PC-9 (cell line): ENCODE data around the gene S100A4. TPM values are rescaled to one million over a fixed set of nuclear protein-coding genes. Genes with fewer than 3 reads are reported as not detected.

Experiments
- BruUV-seq: library from RNA; stranded (reverse); fragments of 400-500 nt; replicated peaks from 2 replicates; lab custom pipeline; 2021; lab: Mats Ljungman, UMichigan
- CTCF ChIA-PET: fragments of 300-600 bp; sonication (Branson Sonifier 250); formaldehyde crosslinking; loops from one replicate; lab custom pipeline; 2022; ENCODE audit warnings: antibody characterized with exemption; lab: Charles Lee
- POLR2A ChIA-PET: fragments of 300-600 bp; sonication (Branson Sonifier 250); formaldehyde crosslinking; loops from one replicate; lab custom pipeline; 2022; ENCODE audit warnings: antibody characterized with exemption; ENCODE audit not compliant: unreplicated experiment; lab: Charles Lee
- DNase-seq, 2 experiments: peaks; one replicate each; pipeline versions ENCODE4 v3.0.0 to v3.0.0-alpha.2; 2015 to 2022; ENCODE audit warnings: mixed read lengths in 1 of 2
- H2AFZ ChIP-seq: fragments of 200-600 bp; sonication (generic); 2 replicates; pipeline ENCODE4 v1.8.1; 2017; ENCODE audit warnings: antibody characterized with exemption
- H3F3A ChIP-seq: fragments of 200-600 bp; sonication (generic); 2 replicates; pipeline ENCODE4 v1.8.1; 2017; ENCODE audit warnings: antibody characterized with exemption, mild to moderate bottlenecking, low read depth; ENCODE audit not compliant: insufficient read depth
- H3K27ac ChIP-seq: fragments of 200-600 bp; sonication (generic); 2 replicates; pipeline ENCODE4 v1.6.1; 2016; ENCODE audit warnings: mixed run types
- H3K27me3 ChIP-seq: fragments of 200-600 bp; sonication (generic); 2 replicates; pipeline ENCODE4 v1.6.1; 2016; ENCODE audit warnings: low read depth, mixed run types; ENCODE audit not compliant: insufficient read depth
- H3K36me3 ChIP-seq: fragments of 200-600 bp; sonication (generic); 2 replicates; pipeline ENCODE4 v1.6.1; 2016; ENCODE audit warnings: low read depth, mixed run types
- H3K4me1 ChIP-seq: fragments of 200-600 bp; sonication (generic); replicated peaks from 2 replicates; pipeline ENCODE4 v1.6.1; 2016; ENCODE audit warnings: mixed run types; ENCODE audit not compliant: insufficient read depth
- H3K4me2 ChIP-seq: fragments of 200-600 bp; sonication (generic); 2 replicates; pipeline ENCODE4 v1.6.1; 2017; ENCODE audit warnings: mixed run types
- H3K4me3 ChIP-seq: fragments of 200-600 bp; sonication (generic); 2 replicates; pipeline ENCODE4 v1.6.1; 2016; ENCODE audit warnings: mixed run types
- H3K79me2 ChIP-seq: fragments of 200-600 bp; sonication (generic); 2 replicates; pipeline ENCODE4 v1.6.1; 2017; ENCODE audit warnings: low read depth, mixed run types
- H3K9me2 ChIP-seq: fragments of 200-600 bp; sonication (generic); 2 replicates; pipeline ENCODE4 v1.8.1; 2017; ENCODE audit warnings: mild to moderate bottlenecking; ENCODE audit not compliant: insufficient read depth
- H3K9me3 ChIP-seq: fragments of 200-600 bp; sonication (generic); 2 replicates; pipeline ENCODE4 v1.8.1; 2016; ENCODE audit warnings: low read depth; ENCODE audit not compliant: insufficient read depth
- H4K20me1 ChIP-seq: fragments of 200-600 bp; sonication (generic); 2 replicates; pipeline ENCODE4 v1.8.1; 2017; ENCODE audit not compliant: insufficient read depth
- CTCF ChIP-seq: fragments of 200-600 bp; sonication (generic); conservative IDR thresholded peaks from 2 replicates; pipeline ENCODE4 v1.6.1; 2017; ENCODE audit warnings: mixed run types, antibody characterized with exemption, mild to moderate bottlenecking, moderate library complexity
- EZH2 ChIP-seq: fragments of 200-600 bp; sonication (generic); IDR thresholded peaks from 2 replicates; pipeline ENCODE4 v1.8.0; 2017; ENCODE audit warnings: antibody characterized with exemption, low read depth
- intact Hi-C: fragments of 100-400 bp; cut with micrococcal nuclease; formaldehyde crosslinking; loops from one replicate; pipeline ENCODE4 v1.10.0; 2022; ENCODE audit not compliant: unreplicated experiment
- total RNA-seq: library from RNA; stranded (reverse); gene quantifications from 2 replicates; pipeline ENCODE4 v1.2.3, GENCODE V29; 2021

S100A4 gene
- total RNA-seq, 1 experiment from 2014 or later, result 303 TPM

DNA sequence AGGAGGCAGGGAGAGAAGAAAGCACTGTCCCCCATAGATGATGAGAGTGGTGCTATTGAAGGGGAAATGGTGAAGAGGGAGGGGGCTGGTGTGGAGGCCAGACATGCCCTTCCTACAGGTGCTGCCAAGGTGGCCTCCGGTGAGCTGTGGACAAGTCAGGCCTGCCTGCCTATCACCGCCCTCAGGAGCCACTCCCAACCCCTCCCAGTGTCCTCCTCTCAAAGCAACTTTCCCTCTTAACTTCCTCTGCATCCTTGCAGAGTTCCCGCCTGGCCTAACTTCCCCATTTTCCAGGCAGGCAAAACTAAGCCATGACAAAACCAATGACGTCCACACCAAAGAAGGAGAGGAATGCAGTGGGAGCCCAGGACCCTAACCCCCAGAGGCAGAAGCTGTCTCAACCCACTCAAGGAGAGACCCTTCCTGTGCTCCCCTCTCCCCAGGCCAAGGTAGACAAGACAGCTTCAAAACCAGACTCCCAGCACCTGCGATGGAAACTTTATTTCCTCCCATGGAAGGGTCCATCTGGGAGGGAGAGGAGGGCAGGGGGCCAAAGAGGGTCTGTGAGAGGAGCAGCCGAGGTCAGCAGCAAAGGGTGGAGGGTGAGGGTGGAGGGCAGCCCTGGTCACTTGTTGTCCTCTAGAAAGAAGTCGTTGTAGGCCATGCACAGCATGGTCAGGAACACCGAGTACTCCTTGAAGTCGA lies 8.8 kb downstream of the S100A4 start:
- Histone ChIP-seq H3K4me3 (peak overlapping the region; percentile 85), H4K20me1 (peaks cover 10% of the 10 kb centered on the region), H3K79me2 (peaks cover 21% of the 10 kb centered on the region), H3K4me1 (peaks cover 82% of the 10 kb centered on the region), H3K27me3 (no peaks in the 10 kb centered on the region), H3K9me3 (no peaks in the 10 kb centered on the region), H3K9me2 (no peaks in the 10 kb centered on the region), H2AFZ (peak overlapping the region; percentile 18; the same call in 1 of the 2 replicates), H3F3A (peaks cover 82% of the 10 kb centered on the region), H3K4me2 (peak overlapping the region; percentile 86), H3K36me3 (peaks cover 11% of the 10 kb centered on the region), H3K27ac (peak overlapping the region; percentile 70)
- ChIA-PET CTCF (interaction anchor here (0.6 kb wide), 1 partner anchor 430 kb away, joined by 3 read pairs; no protein-coding TSS in a partner anchor), POLR2A (interaction anchor here (0.7 to 1.3 kb wide), 4 partner anchors 8 to 384 kb away, joined by 3 to 16 read pairs (median 5); partner anchors contain the start of gene S100A16)
- peak; percentile 63 to 68 for DNase-seq
- BruUV-seq, result TSS peak; percentile 63
- intact Hi-C loops, result loop anchor here (1.0 to 10.0 kb wide), 2 partner anchors 7 to 428 kb away; partner anchors contain the start of genes CREB3L4 and SLC39A1
- TF ChIP-seq EZH2 (no peak), CTCF (no peak)

- TF ChIP-seq EZH2 (no peak), CTCF (no peak)
- Histone ChIP-seq H3K9me3 (no peaks in the 10 kb centered on the region), H3K9me2 (no peaks in the 10 kb centered on the region), H3K27ac (peak overlapping the region; percentile 70), H3K36me3 (peaks cover 11% of the 10 kb centered on the region), H3K4me2 (peak overlapping the region; percentile 97), H3K27me3 (no peaks in the 10 kb centered on the region), H4K20me1 (peaks cover 10% of the 10 kb centered on the region), H3K4me1 (peaks cover 76% of the 10 kb centered on the region), H3F3A (peaks cover 82% of the 10 kb centered on the region), H3K79me2 (peaks cover 21% of the 10 kb centered on the region), H2AFZ (peak overlapping the region; percentile 18; the same call in 1 of the 2 replicates), H3K4me3 (peak overlapping the region; percentile 85)
- BruUV-seq, result no TSS peak
- intact Hi-C loops, result loop anchor here (1.0 to 10.0 kb wide), 2 partner anchors 8 to 429 kb away; partner anchors contain the start of genes CREB3L4 and SLC39A1
- ChIA-PET POLR2A (interaction anchor here (0.5 to 2.1 kb wide), 13 partner anchors 9 to 1989 kb away, joined by 3 to 25 read pairs (median 7); partner anchors contain the start of genes S100A16 and S100A4), CTCF (interaction anchor here (0.7 to 2.2 kb wide), 3 partner anchors 30 to 36 kb away, joined by 3 to 12 read pairs (median 4); no protein-coding TSS in a partner anchor)
- peak; percentile 92 to 94 for DNase-seq
Observed at GRCh38 chr1:153536012-153536670, 9.5 kb downstream of the S100A4 start.
